ENCODE measurements around the gene BCAS1.

DNA sequence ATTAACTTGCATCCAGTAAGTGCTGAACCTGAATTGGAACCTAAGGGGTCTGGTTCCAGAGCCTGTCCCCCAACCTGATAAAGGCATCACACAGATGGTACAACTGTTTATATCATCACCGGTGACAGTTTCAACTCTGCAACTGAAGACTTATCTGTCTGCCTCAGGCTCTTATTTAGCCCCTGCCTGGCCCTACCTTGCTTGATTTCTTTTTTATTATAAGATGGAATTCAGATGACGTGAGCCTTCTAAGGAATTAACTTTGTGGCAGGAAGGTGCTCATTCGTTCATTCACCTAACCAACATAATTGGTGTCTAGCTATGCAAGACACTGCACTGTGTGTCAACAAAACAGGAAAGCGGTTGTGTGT lies 175.0 kb downstream of the BCAS1 start:
- TF ChIP-seq, protein P1, sequence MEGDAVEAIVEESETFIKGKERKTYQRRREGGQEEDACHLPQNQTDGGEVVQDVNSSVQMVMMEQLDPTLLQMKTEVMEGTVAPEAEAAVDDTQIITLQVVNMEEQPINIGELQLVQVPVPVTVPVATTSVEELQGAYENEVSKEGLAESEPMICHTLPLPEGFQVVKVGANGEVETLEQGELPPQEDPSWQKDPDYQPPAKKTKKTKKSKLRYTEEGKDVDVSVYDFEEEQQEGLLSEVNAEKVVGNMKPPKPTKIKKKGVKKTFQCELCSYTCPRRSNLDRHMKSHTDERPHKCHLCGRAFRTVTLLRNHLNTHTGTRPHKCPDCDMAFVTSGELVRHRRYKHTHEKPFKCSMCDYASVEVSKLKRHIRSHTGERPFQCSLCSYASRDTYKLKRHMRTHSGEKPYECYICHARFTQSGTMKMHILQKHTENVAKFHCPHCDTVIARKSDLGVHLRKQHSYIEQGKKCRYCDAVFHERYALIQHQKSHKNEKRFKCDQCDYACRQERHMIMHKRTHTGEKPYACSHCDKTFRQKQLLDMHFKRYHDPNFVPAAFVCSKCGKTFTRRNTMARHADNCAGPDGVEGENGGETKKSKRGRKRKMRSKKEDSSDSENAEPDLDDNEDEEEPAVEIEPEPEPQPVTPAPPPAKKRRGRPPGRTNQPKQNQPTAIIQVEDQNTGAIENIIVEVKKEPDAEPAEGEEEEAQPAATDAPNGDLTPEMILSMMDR (IDR thresholded peaks at IDR 0.05; ENCODE audit: low read length), result no peak
- TF ChIP-seq EZH2 (optimal IDR thresholded peaks at IDR 0.05; ENCODE audit: low read depth, low read length) (no peak), EZH2phosphoT487 (IDR thresholded peaks at IDR 0.05; ENCODE audit: low read length) (no peak)
